RKO (cell line): Measurements from ENCODE around the gene DDX49.
A peak's percentile ranks its signal among the peaks of the same experiment; 100 is the strongest.
"Not testable (repeated sequence)": the region's sequence is repeated elsewhere in the genome, so short reads cannot be mapped to it uniquely, and the experiment has no call there.

Experiments
- DNase-seq: peaks from one replicate; pipeline ENCODE4 v3.0.0-alpha.2; 2016; ENCODE audit warnings: low spot score

DDX49 gene

DNA sequence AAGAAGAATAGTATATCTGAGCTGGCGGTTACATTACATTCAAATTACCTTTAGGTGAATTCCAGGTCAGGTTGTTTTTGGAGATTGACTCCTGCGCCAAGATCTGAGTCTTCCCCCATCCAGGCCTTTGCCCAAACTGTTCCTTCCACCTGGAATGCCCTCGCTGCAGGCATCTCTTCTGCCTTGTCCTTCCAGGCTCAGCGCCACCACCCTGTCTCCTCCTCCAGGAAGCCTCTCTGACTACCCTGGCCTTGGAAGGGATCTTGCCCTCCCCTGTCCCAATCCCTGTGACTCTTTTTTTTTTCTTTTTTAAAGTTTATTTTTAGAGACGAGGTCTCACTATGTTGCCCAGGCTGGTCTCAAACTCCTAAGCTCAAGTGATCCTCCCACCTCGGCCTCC, 23.2 kb downstream of the DDX49 start:
- no peak for DNase-seq

DNA sequence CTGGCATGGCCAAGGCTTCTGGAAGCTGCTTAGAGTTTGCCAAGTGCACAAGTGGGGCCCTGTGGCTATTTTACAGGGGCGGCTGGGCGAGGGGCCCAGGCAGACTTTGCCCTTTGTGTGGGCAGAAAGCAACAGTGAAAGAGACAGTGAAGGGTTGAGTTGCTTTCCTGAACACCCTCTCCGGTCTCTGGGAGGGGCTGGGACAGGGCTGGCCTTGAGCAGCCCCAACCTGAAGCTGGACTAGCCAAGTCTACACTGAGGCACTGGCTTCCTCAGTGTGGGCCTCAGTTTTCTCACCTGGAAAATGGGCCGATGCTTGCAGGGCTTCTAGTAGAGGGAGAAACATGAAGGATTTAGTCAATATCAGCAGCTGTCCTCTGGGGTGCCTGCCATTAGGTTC, 23.9 kb downstream of the DDX49 start:
- no peak for DNase-seq

DNA sequence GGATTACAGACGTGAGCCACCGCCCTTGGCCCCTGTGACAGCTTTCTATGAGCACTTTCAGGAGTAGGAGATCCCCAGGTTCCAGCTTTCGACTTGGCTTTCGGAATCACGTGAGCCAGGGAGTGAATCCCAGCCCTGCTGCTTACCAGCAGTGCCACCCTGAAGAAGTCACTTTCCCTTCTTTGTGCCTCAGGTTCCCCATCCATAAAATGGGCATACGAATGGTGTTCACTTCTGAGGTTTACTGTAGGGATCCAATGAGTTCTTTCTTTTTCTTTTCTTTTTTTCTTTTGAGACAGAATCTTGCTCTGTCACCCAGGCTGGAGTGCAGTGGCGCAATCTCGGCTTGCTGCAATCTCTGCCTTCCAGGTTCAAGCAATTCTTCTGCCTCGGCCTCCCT, 25.8 kb downstream of the DDX49 start:
- no peak for DNase-seq

DNA sequence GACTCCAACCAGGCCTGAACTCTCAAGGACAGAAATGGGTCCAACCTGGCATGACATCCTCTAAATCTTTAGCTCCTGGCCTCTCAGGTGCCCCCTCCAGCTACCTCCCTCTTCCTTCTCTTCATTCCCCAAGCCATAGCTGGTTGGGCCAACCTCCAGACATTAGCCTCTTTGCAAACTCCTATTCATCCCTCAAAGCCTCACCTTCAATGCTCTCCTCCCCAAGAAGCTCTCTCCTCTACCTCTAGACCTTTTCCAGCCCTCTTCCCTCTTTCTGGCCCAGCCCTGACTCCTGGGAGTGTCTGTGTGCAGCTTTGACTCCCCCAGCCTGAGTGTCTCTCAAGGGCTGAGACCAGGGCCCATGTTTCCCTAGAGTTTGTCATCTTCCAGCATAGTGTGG, 26.8 kb downstream of the DDX49 start:
- no peak for DNase-seq

DNA sequence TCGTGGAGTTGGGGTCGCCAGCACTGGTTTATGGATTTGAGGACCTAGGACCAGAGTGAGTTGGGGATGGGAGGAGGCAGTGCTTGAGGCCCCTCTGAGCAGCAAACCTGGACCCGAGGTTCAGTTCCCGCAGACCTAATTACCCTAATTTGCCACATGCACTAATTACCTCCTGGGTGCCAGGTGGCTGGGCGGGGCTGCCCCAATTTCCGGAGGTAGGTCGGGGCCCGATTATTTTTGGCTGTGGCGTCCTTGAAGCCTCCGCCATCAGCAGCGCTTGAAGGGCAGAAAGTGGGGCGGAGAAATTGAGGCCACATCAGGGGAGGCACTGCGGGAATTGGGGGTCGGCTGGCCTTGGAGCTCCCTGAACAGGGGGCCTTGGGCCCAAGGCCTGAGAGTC, 27.4 kb downstream of the DDX49 start:
- DNase-seq = no peak

DNA sequence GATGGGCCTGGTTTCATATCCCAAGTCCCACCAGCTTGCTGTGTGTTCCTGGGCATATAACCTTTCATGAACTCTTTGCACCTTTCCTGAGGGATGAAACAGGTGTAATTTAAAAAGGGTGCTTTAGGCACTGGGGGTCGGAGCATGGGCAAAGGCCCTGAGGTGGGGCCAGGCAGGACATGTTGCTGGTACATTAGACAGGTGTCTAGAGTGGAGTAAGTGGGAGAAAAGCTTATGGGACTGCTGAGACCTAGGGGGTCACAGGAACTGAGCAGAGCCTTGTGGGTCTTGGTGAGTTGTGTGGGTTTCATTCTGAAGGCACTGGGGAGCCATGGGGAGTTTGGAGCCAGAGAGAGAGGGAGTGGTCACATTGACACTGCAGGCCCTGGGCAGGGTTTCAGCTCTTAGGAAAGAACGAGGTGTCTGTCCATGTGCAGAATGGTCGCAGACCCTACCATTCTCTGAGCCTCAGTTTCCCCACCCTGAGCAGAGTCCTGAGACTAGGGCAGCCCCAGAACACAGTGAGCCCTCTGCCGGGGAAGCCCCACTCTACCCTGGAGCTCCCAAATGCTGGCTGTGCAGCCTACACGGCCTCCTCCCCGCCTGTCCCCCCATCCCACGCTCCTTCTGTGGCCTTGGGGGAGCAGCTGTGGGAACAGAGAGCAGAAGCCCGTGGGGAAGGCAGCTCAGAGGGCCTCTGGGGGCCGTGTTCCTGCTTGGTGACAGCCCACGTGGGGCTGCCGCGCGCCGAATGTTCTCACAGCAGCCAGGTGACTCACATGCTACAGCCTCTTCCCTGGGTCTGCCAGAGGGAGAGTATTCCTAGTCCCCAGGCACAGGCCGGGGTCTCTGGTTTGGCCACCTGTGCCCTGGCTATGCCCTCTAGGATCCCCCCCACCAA, 28.8 kb downstream of the DDX49 start:
- DNase-seq = no peak

DNA sequence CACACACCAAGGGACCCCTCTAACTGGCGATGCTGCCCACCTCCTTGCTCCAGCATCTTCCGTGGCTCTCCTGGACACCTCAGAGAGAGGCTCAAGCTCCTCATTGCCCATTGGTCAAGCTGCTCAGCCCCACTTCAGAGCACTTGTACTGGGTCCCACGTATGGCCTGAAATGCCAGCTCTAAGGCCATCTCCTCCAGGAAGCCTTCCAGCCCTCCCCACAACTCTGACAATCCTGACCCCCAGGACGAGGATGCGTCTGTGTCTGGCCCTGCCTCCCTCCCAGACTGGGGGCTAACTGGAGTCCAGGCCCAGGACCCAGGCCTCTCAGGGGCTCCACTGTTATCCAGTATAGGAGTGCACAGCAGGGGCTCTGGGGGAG, 29.5 kb downstream of the DDX49 start:
- no peak for DNase-seq

DNA sequence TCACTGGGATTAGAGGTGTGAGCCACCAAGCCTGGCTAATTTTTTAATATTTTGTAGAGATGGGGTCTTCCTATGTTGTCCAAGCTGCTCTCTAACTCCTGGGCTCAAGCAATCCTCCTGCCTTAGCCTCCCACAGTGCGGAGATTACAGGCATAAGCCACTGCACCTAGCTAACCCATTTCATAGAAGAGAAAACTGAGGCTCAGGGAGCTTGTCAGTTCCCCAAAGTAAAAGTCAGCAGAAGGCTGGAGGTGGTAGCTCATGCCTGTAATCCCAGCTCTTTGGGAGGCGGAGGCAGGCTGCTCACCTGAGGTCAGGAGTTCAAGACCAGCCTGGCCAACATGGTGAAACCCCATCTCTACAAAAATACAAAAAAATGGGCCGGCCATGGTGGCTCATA, 30.3 kb downstream of the DDX49 start:
- DNase-seq = no peak

DNA sequence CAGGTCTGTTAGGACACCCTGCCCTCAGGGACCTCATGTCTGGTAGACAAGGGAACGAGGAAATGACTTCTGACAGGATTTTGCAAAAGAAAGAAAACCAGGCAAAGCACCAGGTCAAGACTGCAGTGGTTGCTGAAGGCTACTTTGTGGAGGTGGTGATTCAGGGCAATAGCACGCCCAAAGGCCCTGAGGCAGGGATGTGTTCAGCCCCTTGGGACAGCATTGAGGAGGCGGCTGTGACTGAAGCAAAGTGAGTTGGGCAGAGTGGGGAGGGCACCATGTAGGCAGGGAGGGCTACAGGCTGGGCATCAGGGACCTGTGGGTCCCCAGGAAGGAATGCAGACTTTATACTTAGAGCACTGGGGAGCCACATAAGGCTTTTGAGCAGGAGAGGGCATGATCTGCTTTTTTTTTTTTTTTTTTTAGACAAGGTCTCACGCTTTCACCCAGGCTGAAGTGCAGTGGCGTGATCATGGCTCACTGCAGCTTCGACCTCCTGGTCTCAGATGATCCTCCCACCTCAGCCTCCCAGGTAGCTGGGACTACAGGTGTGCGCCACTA, 32.3 kb downstream of the DDX49 start:
- no peak for DNase-seq

DNA sequence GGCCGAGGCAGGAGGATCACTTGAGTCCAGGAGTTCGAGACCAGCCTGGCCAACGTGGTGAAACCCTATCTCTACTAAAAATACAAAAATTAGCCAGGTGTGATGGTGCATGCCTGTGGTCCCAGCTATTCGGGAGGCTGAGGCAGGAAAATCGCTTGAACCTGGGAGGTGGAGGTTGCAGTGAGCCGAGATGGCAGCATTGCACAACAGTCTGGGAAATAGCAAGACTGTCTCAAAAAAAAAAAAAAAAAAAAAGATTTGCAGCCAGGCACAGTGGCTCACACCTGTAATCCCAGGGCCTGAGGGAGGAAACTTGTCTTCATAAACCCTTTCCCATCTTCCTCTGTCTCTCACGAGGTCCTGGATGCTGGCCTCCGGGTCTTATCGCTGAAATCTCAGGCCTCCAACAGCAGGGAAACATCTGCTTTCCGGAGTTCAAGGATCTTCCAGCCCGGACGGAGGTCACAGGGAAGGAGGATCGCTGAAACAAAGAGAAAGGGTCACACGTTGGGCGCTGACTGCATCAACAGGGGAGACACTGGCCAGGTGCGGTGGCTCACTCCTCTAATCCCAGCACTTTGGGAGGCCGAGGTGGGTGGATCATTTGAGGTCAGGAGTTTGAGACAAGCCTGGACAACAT, 33.0 kb downstream of the DDX49 start:
- DNase-seq = not testable (repeated sequence)

DNA sequence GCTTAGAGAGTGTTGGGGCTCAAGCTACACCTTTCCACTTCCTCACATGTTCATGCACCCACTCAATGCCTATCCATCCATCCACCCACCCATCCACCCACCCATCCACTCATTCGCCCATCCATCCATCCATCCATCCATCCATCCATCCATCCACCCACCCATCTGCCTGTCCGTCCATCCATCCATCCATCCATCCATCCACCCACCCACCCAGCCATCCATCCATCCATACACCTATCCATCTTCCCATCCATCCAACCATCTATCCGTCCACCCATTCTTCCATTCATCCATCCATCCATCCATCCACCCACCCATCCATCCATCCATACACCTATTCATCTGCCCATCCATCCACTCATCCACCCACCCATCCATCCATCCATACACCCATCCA, 34.6 kb downstream of the DDX49 start:
- no peak for DNase-seq

DNA sequence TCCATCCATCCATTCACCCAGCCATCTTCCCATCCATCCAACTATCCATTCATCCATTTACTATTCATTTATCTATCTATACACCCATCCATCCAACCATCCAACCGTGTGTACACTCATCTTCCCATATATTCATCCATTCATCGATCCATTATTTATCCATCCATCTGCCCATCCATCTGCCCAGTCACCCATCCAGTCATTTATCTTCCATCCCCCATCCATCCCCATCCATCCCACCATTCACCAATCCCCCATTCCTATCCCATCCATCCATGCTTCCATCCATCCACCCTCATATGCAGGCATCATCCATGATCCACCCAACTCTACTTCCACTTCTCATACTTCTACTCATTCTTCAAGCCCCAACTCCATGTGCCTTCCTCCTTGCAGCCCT, 35.5 kb downstream of the DDX49 start:
- no peak for DNase-seq

DNA sequence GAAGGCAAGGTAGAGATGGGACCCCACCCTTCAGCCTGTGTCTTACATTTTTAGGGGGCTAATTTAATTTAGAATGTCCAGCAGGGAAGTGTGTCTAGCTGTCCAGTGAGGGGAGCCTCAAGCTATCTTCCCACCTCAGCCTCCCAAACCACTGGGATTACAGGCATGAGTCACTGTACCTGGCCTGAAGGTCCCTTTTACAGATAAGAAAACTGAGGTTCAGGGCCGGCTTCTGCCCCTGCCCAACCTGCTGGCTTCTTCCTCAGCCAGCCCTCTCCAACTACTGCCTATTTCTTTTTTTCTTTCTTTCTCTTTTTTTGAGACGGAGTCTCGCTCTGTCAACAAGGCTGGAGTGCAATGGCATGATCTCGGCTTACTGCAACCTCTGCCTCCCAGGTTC, 40.9 kb downstream of the DDX49 start:
- no peak for DNase-seq

DNA sequence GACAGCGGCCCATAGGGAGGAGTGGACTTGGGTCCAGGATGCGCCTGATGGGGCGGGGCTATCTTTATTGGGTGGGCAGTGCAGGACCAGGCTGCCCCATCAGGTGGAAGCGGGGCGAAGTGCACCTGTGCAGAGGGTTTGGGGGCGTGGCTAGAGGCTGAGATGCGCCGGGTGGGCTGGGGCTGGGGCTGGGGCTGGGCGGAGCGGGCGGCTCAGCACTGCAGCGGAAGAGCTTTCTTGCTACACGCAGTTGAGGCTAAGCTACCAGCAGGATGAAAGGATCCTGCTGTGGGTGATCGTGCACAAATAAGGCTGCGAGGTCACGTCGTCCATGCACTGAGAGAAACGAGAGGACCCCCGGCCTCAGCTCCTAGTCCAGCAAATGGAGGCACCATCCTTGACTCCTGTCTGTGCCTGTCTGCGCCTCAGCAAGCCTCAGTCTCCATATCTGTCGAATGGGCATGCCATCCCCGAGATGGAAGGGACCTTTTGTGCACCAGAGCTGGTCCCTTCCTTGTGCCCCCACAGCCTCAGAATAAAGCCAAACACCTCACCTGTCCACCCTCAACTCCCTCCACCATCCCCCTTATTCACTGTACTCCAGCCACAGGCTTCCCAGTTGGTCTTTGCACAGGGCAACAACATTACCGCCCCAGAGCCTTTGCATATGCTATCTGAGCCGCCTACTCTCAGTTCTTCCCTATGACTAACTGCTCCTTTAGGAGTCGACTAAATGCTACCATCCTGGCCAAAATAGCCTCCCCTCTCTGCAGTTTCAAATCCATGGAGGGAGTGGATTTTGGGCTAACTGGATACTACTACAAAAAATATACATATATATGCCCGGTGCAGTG, 42.5 kb downstream of the DDX49 start:
- peak; percentile 30 for DNase-seq

DNA sequence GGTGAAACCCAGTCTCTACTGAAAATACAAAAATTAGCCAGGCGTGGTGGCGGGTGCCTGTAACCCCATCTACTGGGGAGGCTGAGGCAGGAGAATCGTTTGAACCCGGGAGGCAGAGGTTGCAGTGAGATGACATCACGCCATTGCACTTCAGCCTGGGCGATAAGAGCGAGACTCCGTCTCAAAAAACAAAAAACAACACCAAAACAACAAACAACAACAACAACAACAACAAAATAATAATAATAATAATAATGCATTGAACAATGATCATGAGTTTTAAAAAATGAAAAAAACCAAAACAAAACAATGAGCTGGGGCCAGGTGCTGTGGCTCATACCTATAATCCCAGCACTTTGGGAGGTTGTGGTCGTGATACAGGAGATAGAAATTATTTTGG, 44.6 kb downstream of the DDX49 start:
- DNase-seq = no peak

DNA sequence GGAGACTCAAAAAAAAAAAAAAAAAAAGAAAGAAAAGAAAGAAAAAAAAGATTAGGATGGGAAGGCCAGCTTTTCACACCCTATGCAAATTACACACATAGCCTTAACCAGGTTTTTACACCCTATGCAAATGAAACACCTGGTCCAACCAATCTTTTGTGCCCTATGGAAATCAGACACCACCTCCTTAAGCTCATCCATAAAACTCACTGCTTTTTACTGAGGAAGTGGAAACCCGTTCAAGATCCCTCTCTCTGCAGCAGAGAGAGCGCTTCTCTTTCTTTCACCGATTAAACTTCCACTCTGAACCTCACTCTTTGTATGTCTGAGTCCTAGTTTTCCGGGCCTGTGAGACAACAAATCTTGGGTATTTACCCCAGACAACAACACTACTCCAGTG, 46.8 kb downstream of the DDX49 start:
- no peak for DNase-seq

DNA sequence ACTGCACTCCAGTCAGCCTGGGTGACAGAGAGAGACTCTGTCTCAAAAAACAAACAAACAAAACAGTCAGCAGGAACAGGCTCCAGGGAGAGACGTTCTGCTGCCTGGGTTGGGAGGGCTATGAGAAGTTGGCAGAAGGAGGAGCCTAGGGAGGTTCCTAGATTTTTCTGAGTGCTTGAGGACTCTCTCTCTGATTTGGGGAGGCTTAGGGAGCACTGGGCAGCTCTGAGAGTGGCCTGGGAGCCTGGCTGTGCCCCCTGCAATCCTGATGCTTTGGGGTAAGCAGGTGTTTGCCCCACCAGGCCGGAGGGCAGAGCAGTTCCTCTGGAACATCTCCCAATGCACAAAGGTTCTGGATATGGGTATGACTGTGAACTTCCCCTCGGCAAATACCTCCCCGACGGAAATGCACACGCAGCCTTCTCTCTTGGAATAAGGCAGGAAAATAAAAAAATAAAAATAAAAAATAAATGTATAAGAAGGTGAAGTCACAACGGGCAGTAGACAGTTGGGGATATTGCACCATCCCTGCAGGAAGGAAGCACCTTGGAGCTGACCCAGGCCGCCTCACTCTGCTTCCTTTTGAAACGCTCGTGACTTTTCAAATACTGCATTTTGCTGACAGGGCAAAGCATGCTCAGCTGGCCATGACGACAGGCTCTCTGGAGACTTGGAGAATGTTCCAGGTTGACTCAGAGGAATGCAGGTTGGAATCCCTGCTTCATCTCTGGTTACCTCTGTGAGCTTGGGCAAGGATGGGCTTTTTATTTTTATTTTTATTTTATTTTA, 48.0 kb downstream of the DDX49 start:
- DNase-seq = no peak

DNA sequence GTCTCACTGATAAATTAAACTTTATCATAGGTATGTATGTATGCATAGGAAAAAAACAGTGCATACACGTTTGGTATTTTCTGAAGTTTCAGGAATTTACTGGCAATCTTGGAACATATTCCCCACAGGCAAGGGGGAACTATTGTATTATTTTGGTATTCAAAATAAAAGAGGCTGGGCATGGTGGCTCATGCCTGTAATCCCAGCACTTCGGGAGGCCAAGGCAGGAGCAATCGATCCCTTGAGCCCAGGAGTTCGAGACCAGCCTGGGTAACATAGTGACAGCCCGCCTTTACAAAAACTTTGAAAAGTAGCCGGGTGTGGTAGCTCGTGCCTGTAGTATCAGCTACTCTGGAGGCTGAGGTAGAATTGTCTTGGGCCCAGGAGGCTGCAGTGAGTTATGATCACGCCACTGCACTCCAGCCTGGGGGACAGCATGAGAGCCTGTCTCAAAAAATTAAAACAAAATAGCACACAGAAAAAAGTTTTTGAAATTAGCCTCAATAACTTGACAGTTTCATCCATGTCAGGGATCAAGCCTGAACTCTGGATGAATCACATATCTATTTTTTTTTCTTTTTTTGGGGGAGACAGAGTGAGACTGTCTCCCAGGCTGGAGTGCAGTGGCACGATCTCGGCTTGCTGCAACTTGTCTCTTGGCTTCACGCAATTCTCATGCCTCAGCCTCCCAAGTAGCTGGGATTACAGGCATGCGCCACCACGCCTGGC, 50.6 kb downstream of the DDX49 start:
- DNase-seq = no peak

DNA sequence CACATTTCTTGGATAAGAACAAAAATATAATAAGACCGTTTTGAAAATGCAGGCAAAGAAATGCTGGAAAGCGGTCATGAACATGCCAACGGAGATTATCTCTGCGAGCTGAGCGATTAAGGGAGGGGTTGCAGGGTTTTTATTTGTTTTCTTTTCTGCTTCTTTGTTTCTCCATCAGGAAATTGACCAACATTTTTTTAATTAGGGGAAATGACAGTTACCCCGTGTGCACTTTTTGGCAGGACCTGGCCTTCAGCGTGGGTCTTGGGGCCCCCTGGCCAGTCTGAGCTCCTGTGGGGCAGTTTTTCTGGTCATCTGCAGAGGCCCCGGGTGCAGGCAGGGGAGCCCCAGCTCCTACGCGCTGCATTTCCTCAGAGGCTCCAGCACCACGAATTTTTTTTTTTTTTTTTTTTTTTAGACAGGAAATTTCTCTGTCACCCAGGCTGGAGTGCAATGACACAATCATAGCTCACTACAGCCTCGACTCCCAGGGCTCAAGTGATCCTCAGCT, 52.8 kb downstream of the DDX49 start:
- peak; percentile 19 for DNase-seq

DNA sequence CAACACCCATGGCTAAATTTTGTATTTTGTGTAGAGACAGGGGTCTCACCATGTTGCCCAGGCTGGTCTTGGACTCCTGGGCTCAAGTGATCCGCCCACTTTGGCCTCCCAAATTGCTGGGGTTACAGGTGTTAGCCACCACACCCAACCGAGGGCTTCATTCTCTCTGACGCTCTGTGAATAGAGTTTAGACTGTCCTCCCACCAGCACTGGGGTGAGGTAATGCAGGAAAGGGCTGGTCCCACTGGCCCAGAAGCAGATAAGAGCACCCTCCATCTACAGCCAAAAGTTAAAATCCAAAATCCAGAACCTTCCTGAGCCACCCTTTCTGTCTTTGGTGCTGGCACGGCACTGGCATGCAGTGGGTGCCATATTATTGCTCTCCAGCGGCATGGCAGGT, 53.3 kb downstream of the DDX49 start:
- DNase-seq = no peak

DNA sequence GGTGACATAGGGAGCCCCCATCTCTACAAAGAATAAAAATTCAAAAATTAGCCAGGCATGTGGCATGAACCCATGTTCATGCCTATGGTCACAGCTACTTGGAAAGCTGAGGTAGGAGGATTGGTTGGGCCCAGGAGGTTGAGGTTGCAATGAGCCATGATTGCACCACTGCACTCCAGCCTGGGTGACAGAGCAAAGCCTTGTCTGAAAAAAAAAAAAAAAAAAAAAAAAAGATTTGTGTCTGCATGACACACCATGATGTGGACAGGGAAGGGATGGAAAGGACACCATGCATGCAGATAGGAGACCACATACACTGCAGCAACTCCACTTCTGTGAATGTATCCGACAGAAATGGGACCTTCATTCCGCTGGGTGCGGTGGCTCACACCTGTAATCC, 55.5 kb downstream of the DDX49 start:
- DNase-seq = peak; percentile 44
